ENCODE results near the gene CREB3L4.

GRCh38 chr1:154014154-154014907, 46.6 kb downstream of the CREB3L4 start:
- no peak for TF ChIP-seq POLR2A (IDR thresholded peaks at IDR 0.05; ENCODE audit: low read length)
- TF ChIP-seq GATA1 (IDR thresholded peaks at IDR 0.05; ENCODE audit: low read depth, low read length) = no peak

All from erythroblast (primary cell).